ENCODE data around the gene ISM1. TPM values are rescaled to one million over a fixed set of nuclear protein-coding genes. Genes with fewer than 3 reads are reported as not detected.

Gene ISM1
- polyA plus RNA-seq, 1 donor from 2014 or later: not detected

DNA sequence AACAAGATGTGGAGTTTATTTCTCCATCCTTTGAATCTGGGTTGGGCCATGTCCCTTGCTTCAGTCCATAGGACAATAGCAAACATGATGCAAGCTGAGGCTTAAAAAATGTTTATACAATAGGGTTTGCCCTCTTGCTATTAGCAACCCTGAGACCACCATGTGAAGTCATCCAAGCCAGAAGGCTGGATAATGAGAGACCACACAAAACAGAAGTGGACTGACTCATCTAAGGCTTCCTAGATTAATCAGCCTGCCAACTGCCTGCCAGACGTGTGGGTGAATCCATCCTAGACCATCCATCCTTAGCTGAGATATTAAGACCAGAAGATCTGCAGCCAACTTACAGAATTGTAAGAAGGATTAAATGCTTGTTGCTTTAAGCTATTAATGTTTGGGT is 38.1 kb upstream of the ISM1 start:
- Histone ChIP-seq H3K4me2 (ENCODE audit: low read length) (no peak overlapping the region), H2AFZ (ENCODE audit: low read depth, low read length) (no peak overlapping the region), H3K27ac (ENCODE audit: low read length) (no peak overlapping the region), H3K4me3 (ENCODE audit: low read length) (no peak overlapping the region), H3K36me3 (ENCODE audit: insufficient read depth, low read length) (no peaks in the 10 kb centered on the region), H3K9me2 (ENCODE audit: insufficient read depth, low read length) (no peaks in the 10 kb centered on the region), H4K20me1 (ENCODE audit: insufficient read depth) (no peaks in the 10 kb centered on the region), H3K27me3 (ENCODE audit: insufficient read depth, low read depth, low read length) (no peaks in the 10 kb centered on the region), H3K9ac (ENCODE audit: low read length) (no peak overlapping the region), H3K79me2 (replicated peaks; ENCODE audit: insufficient read depth, low read length) (no peaks in the 10 kb centered on the region), H3K9me3 (ENCODE audit: low read length) (no peaks in the 10 kb centered on the region), H3F3A (ENCODE audit: insufficient read depth, low read length, poor library complexity, severe bottlenecking) (no peaks in the 10 kb centered on the region)
- TF ChIP-seq POLR2AphosphoS5 (IDR thresholded peaks at IDR 0.05) (no peak), EP300 (conservative IDR thresholded peaks at IDR 0.05; ENCODE audit: poor library complexity, severe bottlenecking) (no peak), SMC3 (conservative IDR thresholded peaks at IDR 0.05; ENCODE audit: poor library complexity) (no peak), EZH2 (IDR thresholded peaks at IDR 0.05; ENCODE audit: borderline replicate concordance, insufficient read depth, low read length, poor library complexity, severe bottlenecking) (no peak), TAF1 (IDR thresholded peaks at IDR 0.05; ENCODE audit: low read depth) (no peak), MXI1 (conservative IDR thresholded peaks at IDR 0.05; ENCODE audit: poor library complexity, severe bottlenecking) (no peak), RAD21 (conservative IDR thresholded peaks at IDR 0.05) (no peak)
- TF ChIP-seq, protein P1, sequence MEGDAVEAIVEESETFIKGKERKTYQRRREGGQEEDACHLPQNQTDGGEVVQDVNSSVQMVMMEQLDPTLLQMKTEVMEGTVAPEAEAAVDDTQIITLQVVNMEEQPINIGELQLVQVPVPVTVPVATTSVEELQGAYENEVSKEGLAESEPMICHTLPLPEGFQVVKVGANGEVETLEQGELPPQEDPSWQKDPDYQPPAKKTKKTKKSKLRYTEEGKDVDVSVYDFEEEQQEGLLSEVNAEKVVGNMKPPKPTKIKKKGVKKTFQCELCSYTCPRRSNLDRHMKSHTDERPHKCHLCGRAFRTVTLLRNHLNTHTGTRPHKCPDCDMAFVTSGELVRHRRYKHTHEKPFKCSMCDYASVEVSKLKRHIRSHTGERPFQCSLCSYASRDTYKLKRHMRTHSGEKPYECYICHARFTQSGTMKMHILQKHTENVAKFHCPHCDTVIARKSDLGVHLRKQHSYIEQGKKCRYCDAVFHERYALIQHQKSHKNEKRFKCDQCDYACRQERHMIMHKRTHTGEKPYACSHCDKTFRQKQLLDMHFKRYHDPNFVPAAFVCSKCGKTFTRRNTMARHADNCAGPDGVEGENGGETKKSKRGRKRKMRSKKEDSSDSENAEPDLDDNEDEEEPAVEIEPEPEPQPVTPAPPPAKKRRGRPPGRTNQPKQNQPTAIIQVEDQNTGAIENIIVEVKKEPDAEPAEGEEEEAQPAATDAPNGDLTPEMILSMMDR (IDR thresholded peaks at IDR 0.05; ENCODE audit: poor library complexity, severe bottlenecking): no peak
- TF ChIP-seq, protein P2, sequence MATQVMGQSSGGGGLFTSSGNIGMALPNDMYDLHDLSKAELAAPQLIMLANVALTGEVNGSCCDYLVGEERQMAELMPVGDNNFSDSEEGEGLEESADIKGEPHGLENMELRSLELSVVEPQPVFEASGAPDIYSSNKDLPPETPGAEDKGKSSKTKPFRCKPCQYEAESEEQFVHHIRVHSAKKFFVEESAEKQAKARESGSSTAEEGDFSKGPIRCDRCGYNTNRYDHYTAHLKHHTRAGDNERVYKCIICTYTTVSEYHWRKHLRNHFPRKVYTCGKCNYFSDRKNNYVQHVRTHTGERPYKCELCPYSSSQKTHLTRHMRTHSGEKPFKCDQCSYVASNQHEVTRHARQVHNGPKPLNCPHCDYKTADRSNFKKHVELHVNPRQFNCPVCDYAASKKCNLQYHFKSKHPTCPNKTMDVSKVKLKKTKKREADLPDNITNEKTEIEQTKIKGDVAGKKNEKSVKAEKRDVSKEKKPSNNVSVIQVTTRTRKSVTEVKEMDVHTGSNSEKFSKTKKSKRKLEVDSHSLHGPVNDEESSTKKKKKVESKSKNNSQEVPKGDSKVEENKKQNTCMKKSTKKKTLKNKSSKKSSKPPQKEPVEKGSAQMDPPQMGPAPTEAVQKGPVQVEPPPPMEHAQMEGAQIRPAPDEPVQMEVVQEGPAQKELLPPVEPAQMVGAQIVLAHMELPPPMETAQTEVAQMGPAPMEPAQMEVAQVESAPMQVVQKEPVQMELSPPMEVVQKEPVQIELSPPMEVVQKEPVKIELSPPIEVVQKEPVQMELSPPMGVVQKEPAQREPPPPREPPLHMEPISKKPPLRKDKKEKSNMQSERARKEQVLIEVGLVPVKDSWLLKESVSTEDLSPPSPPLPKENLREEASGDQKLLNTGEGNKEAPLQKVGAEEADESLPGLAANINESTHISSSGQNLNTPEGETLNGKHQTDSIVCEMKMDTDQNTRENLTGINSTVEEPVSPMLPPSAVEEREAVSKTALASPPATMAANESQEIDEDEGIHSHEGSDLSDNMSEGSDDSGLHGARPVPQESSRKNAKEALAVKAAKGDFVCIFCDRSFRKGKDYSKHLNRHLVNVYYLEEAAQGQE (IDR thresholded peaks at IDR 0.05; ENCODE audit: borderline replicate concordance): no peak

DNA sequence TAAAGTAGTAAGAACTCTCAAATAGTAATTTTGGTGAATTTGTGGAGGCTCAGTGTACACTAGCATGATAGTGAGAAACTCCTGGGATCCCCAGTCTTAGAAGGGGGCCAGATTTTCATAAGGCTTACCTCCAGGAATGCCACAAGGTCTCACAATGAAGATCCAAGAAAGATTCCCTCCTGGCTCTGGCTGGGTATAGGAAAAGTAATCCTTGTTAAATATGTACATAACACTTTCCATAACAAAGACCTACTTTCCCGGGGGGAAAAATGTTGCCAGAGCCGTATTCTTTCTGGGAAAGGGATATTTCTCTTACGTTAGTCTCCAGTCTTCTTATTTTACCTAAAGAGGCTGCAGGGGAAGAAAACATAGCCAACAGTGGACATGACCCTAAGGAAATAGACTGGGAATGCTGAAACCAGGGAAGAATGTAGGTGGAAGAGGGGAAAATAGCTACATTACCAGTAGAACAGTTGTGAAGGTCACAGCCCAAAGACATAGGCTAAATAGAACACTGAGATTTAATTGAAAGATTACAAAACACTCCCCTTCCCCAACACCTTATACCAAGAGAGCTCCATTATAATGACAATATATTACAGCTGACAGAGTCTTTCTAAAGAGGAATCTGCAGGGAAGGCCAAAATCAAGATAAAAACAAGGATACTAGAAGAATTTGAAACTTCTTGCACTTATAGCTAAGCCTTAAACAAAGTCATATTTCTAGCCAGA is 34.9 kb upstream of the ISM1 start:
- H3K4me2 ChIP-seq (ENCODE audit: low read length): no peak overlapping the region
- no peaks in the 10 kb centered on the region for H3K9me3 ChIP-seq (ENCODE audit: low read length)
- no peaks in the 10 kb centered on the region for H3F3A ChIP-seq (ENCODE audit: insufficient read depth, low read length, poor library complexity, severe bottlenecking)
- no peak overlapping the region for H3K27ac ChIP-seq (ENCODE audit: low read length)
- H3K9me2 ChIP-seq (ENCODE audit: insufficient read depth, low read length): no peaks in the 10 kb centered on the region
- TF ChIP-seq POLR2AphosphoS5 (IDR thresholded peaks at IDR 0.05) (no peak), SMC3 (conservative IDR thresholded peaks at IDR 0.05; ENCODE audit: poor library complexity) (no peak)
- no peaks in the 10 kb centered on the region for H4K20me1 ChIP-seq (ENCODE audit: insufficient read depth)
- no peak overlapping the region for H2AFZ ChIP-seq (ENCODE audit: low read depth, low read length)
- H3K36me3 ChIP-seq (ENCODE audit: insufficient read depth, low read length): no peaks in the 10 kb centered on the region
- H3K9ac ChIP-seq (ENCODE audit: low read length): no peak overlapping the region
- H3K79me2 ChIP-seq (replicated peaks; ENCODE audit: insufficient read depth, low read length): no peaks in the 10 kb centered on the region
- no peak overlapping the region for H3K4me3 ChIP-seq (ENCODE audit: low read length)
- no peaks in the 10 kb centered on the region for H3K27me3 ChIP-seq (ENCODE audit: insufficient read depth, low read depth, low read length)

Measured in neural cell (in vitro differentiated cells).